Stimulated activated CD4-positive, alpha-beta T cell treated with anti-CD3 and anti-CD28 coated beads, Interleukin-12 subunit alpha, Interleukin-12 subunit beta, amount 100 ng/mL, for 4 hours (primary cell): ENCODE measurements around the gene FANCB.

ENCODE experiments used
- DNase-seq: peaks from one replicate; pipeline ENCODE4 v3.0.0-alpha.2; 2020

The FANCB gene

GRCh38 chrX:14832151-14832550 is 40.7 kb downstream of the FANCB start:
- DNase-seq, result no peak

- DNase-seq, result no peak
Observed at GRCh38 chrX:14829643-14830042, 43.2 kb downstream of the FANCB start.

- no peak for DNase-seq
Observed at GRCh38 chrX:14826319-14826718, 46.5 kb downstream of the FANCB start.

- DNase-seq, result no peak
Observed at GRCh38 chrX:14825851-14826250, 47.0 kb downstream of the FANCB start.

- no peak for DNase-seq
Observed at GRCh38 chrX:14819769-14820168, 53.1 kb downstream of the FANCB start.

GRCh38 chrX:14817571-14817970 is 55.3 kb downstream of the FANCB start:
- no peak for DNase-seq

GRCh38 chrX:14802943-14803710 is 69.7 kb downstream of the FANCB start:
- no peak for DNase-seq

- no peak for DNase-seq
Observed at GRCh38 chrX:14801136-14801535, 71.7 kb downstream of the FANCB start.

GRCh38 chrX:14798805-14799397 is 74.0 kb downstream of the FANCB start:
- DNase-seq, result no peak
